ENCODE results near the gene MCM3AP. TPM values are rescaled to one million over a fixed set of nuclear protein-coding genes. Genes with fewer than 3 reads are reported as not detected.

The MCM3AP gene
- total and polyA plus RNA-seq, 9 of the 15 experiments (the other 6 are each of a cell fraction or from before 2014, with no cell fraction given), result 6.5 to 179 (median 69.6) TPM

- peak overlapping the region; percentile 91 for H2AFZ ChIP-seq (ENCODE audit: low read depth, low read length)
- peak in 1 of 2 experiments; percentile 43; a peak in 1 of 4 replicates for TF ChIP-seq SIN3A (IDR thresholded peaks at IDR 0.05; ENCODE audit: borderline replicate concordance in 2 of 2, control insufficient read depth in 1 of 2, low read depth in 2 of 2, low read length in 2 of 2)
- TF ChIP-seq TBP (optimal IDR thresholded peaks at IDR 0.05; ENCODE audit: low read depth, low read length), result peak; percentile 46
- no peak for TF ChIP-seq PBX2 (CRISPR knock-in tag; IDR thresholded peaks at IDR 0.05; ENCODE audit: low read depth)
- no peak for TF ChIP-seq PBX2 (tag; conservative IDR thresholded peaks at IDR 0.05; ENCODE audit: low read depth)
- no peak for TF ChIP-seq ZFP36 (IDR thresholded peaks at IDR 0.05; ENCODE audit: low read depth, low read length, partially characterized antibody)
- peak; percentile 97 for TF ChIP-seq MYC (IDR thresholded peaks at IDR 0.05; ENCODE audit: low read depth, low read length)
- TF ChIP-seq MYC (CRISPR knock-in tag; IDR thresholded peaks at IDR 0.05; ENCODE audit: borderline replicate concordance, low read depth), result peak; percentile 38; the same call in 1 of the 2 replicates
- no peak for TF ChIP-seq CBX5 (IDR thresholded peaks at IDR 0.05; ENCODE audit: borderline replicate concordance, low read depth)
- TF ChIP-seq ZNF239 (CRISPR knock-in tag; IDR thresholded peaks at IDR 0.05), result no peak
- TF ChIP-seq ZFX (CRISPR knock-in tag; IDR thresholded peaks at IDR 0.05), result peak; percentile 22; the same call in 1 of the 2 replicates
Observed at GRCh38 chr21:46229133-46229922, 56.1 kb downstream of the MCM3AP start.

More at GRCh38 chr21:46229133-46229922, 56.1 kb downstream of the MCM3AP start:
- peaks cover 65% of the 10 kb centered on the region for H3K36me3 ChIP-seq (ENCODE audit: control insufficient read depth, insufficient read depth, low read length)
- under 1% methylated on average over 26 of the region's 72 CpGs for WGBS (ENCODE audit: insufficient coverage, low coverage, missing lambda C conversion rate)
- intact Hi-C loops (cut with micrococcal nuclease) (loop anchor here (2.0 to 10.0 kb wide), 5 partner anchors 42 to 225 kb away; partner anchors contain the start of genes DIP2A and PCNT), in situ Hi-C loops (cut with MboI) (no loop called here)
- H3K79me2 ChIP-seq (ENCODE audit: control insufficient read depth, insufficient read depth, low read length), result peaks cover 96% of the 10 kb centered on the region
- peaks cover 9% of the 10 kb centered on the region; the same call in 1 of the 2 replicates for H4K20me1 ChIP-seq (replicated peaks; ENCODE audit: control insufficient read depth, insufficient read depth, low read length)
- peak overlapping the region; percentile 92 to 97 for H3K9ac ChIP-seq (ENCODE audit: insufficient read depth in 1 of 2, low read depth in 2 of 2, low read length in 2 of 2)
- peak overlapping the region; percentile 90 for H3K27ac ChIP-seq (ENCODE audit: extremely low read depth, low read depth, low read length)
- POLR2A ChIA-PET, result interaction anchor here (0.6 to 4.2 kb wide), 3 partner anchors 11 to 76 kb away, joined by 4 to 27 read pairs (median 6); no protein-coding TSS in a partner anchor
- CTCF ChIA-PET (ENCODE audit: low intra/inter-chr PET ratio), result no interaction called here
- H3K9me3 ChIP-seq (replicated peaks; ENCODE audit: control insufficient read depth, insufficient read depth, low read depth, low read length), result no peaks in the 10 kb centered on the region
- no peaks in the 10 kb centered on the region for H3K27me3 ChIP-seq (ENCODE audit: control insufficient read depth in 2 of 2, insufficient read depth in 2 of 2, low read length in 2 of 2)
- H3K4me2 ChIP-seq (ENCODE audit: insufficient read depth, low read length), result peak overlapping the region; percentile 95
- H3K4me3 ChIP-seq, result peak overlapping the region; percentile 72
- ATAC-seq, result peak; percentile 62
- H3K4me1 ChIP-seq (replicated peaks in 1 of 2; ENCODE audit: control insufficient read depth in 2 of 2, insufficient read depth in 2 of 2, low read length in 2 of 2), result peaks cover 37 to 39% of the 10 kb centered on the region in 2 experiments; a peak in 4 of 5 replicates
- no TSS peak for BruUV-seq (replicated peaks)
- H3K9me1 ChIP-seq (ENCODE audit: control insufficient read depth, insufficient read depth, low read length), result peaks cover 2% of the 10 kb centered on the region
- FAIRE-seq, result no peak
- peak; percentile 71 to 88 (median 80) for DNase-seq (ENCODE audit: extremely low read depth in 1 of 4, low spot score in 3 of 4)

Measured in K562 (cell line).